ENCODE data around the gene ST8SIA2.

ST8SIA2 gene

DNA sequence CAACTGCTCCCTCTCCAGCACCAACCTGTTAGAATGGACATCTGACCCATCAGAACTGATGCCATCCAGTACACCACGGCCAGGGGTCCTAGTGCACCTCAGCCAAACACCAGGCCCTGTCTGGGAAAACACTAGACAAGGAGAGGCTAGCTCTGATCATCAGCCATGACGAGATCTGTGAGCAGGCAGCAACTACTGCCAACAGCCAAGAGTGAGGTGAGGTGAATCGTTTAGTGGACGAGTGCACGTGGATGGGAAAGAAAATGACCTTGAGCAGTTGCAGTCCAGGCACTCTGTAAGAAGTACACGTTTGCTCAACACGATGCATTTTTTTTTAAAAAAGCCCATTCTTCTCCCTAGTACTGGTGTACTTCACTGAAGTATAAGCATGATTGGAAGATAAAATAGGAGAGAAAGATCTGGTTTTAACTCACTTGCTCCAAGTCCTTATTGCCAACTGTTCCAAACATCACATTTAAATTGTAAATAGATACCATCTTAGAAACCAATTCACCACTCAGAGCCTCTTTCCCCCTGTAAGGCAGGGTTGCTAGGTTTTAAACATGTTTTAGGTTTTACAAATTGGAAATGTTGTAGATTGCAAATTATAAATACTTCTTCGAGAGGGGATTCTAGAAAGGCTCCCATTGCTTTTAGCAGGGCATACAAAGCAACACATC is 5.7 kb downstream of the ST8SIA2 start (continued):
- no peak for TF ChIP-seq ZNF341 (tag by site-specific recombination; IDR thresholded peaks at IDR 0.05; ENCODE audit: low read depth)
- TF ChIP-seq GLI2 (tag by site-specific recombination; IDR thresholded peaks at IDR 0.05; ENCODE audit: borderline replicate concordance, low read depth), result no peak

DNA sequence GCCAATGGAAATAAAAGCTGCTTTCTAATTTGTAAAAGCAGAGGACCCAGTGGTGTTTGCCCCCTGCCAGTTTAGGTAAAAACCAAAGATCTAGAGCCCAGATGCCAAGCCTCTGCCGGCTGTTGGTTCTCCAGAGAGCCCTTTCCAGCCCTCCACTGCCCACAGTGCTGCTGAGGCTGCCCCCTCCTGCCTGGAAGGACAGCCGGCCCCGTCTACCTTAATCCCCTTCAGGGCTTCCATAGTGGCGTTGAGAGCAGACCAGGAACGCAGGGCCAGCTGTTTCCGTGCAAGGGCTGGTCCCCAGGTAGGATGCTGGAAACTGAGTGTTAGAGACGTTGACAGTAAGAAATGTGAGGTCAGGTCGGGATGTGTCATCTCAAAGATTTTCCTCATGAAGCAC is 6.9 kb downstream of the ST8SIA2 start:
- CTCF ChIA-PET, result no interaction called here
- H3K27ac ChIP-seq (ENCODE audit: extremely low read depth, low read depth, low read length), result no peak overlapping the region
- POLR2A ChIA-PET, result no interaction called here
- H3K4me1 ChIP-seq (ENCODE audit: control insufficient read depth, insufficient read depth, low read length), result no peaks in the 10 kb centered on the region
- no peak overlapping the region for H3K4me3 ChIP-seq (ENCODE audit: low read depth, low read length)
- no peaks in the 10 kb centered on the region for H3K9me3 ChIP-seq (ENCODE audit: control insufficient read depth, insufficient read depth, low read depth, low read length)
- H3K36me3 ChIP-seq (ENCODE audit: control insufficient read depth in 2 of 2, insufficient read depth in 1 of 2, low read length in 2 of 2), result no peaks in the 10 kb centered on the region
- TF ChIP-seq BCL11A (tag by site-specific recombination; IDR thresholded peaks at IDR 0.05; ENCODE audit: low read depth) (no peak), ZBTB10 (tag by site-specific recombination; IDR thresholded peaks at IDR 0.05) (no peak), ZNF530 (tag by site-specific recombination; IDR thresholded peaks at IDR 0.05; ENCODE audit: low read depth) (no peak), ZNF423 (tag by site-specific recombination; IDR thresholded peaks at IDR 0.05) (no peak), ZNF155 (tag by site-specific recombination; IDR thresholded peaks at IDR 0.05) (no peak), SALL2 (tag by site-specific recombination; IDR thresholded peaks at IDR 0.05; ENCODE audit: borderline replicate concordance) (no peak), ZNF830 (tag by site-specific recombination; IDR thresholded peaks at IDR 0.05; ENCODE audit: low read depth) (no peak), ZBTB11 (tag by site-specific recombination; conservative IDR thresholded peaks at IDR 0.05; ENCODE audit: low read depth) (no peak), HOXD13 (CRISPR knock-in tag; IDR thresholded peaks at IDR 0.05; ENCODE audit: borderline replicate concordance) (no peak), ZNF16 (tag by site-specific recombination; IDR thresholded peaks at IDR 0.05; ENCODE audit: low read depth) (no peak), ZNF514 (tag by site-specific recombination; IDR thresholded peaks at IDR 0.05) (no peak), ZNF404 (tag by site-specific recombination; IDR thresholded peaks at IDR 0.05) (no peak), ZSCAN30 (tag by site-specific recombination; IDR thresholded peaks at IDR 0.05) (no peak), ZNF48 (tag by site-specific recombination; IDR thresholded peaks at IDR 0.05) (no peak)
- TF ChIP-seq, protein P1, sequence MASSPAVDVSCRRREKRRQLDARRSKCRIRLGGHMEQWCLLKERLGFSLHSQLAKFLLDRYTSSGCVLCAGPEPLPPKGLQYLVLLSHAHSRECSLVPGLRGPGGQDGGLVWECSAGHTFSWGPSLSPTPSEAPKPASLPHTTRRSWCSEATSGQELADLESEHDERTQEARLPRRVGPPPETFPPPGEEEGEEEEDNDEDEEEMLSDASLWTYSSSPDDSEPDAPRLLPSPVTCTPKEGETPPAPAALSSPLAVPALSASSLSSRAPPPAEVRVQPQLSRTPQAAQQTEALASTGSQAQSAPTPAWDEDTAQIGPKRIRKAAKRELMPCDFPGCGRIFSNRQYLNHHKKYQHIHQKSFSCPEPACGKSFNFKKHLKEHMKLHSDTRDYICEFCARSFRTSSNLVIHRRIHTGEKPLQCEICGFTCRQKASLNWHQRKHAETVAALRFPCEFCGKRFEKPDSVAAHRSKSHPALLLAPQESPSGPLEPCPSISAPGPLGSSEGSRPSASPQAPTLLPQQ (tag by site-specific recombination; IDR thresholded peaks at IDR 0.05), result no peak
- TF ChIP-seq, protein P2, sequence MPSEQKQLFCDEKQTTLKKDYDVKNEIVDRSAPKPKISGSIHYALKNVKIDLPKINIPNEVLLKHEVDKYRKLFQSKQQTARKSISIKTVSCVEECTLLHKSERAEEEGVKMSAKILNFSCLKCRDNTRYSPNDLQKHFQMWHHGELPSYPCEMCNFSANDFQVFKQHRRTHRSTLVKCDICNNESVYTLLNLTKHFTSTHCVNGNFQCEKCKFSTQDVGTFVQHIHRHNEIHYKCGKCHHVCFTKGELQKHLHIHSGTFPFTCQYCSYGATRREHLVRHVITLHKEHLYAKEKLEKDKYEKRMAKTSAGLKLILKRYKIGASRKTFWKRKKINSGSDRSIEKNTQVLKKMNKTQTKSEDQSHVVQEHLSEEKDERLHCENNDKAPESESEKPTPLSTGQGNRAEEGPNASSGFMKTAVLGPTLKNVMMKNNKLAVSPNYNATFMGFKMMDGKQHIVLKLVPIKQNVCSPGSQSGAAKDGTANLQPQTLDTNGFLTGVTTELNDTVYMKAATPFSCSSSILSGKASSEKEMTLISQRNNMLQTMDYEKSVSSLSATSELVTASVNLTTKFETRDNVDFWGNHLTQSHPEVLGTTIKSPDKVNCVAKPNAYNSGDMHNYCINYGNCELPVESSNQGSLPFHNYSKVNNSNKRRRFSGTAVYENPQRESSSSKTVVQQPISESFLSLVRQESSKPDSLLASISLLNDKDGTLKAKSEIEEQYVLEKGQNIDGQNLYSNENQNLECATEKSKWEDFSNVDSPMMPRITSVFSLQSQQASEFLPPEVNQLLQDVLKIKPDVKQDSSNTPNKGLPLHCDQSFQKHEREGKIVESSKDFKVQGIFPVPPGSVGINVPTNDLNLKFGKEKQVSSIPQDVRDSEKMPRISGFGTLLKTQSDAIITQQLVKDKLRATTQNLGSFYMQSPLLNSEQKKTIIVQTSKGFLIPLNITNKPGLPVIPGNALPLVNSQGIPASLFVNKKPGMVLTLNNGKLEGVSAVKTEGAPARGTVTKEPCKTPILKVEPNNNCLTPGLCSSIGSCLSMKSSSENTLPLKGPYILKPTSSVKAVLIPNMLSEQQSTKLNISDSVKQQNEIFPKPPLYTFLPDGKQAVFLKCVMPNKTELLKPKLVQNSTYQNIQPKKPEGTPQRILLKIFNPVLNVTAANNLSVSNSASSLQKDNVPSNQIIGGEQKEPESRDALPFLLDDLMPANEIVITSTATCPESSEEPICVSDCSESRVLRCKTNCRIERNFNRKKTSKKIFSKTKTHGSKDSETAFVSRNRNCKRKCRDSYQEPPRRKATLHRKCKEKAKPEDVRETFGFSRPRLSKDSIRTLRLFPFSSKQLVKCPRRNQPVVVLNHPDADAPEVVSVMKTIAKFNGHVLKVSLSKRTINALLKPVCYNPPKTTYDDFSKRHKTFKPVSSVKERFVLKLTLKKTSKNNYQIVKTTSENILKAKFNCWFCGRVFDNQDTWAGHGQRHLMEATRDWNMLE (tag by site-specific recombination; conservative IDR thresholded peaks at IDR 0.05; ENCODE audit: low read depth), result no peak
- TF ChIP-seq, protein P3, sequence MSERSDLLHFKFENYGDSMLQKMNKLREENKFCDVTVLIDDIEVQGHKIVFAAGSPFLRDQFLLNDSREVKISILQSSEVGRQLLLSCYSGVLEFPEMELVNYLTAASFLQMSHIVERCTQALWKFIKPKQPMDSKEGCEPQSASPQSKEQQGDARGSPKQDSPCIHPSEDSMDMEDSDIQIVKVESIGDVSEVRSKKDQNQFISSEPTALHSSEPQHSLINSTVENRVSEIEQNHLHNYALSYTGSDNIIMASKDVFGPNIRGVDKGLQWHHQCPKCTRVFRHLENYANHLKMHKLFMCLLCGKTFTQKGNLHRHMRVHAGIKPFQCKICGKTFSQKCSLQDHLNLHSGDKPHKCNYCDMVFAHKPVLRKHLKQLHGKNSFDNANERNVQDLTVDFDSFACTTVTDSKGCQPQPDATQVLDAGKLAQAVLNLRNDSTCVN (tag by site-specific recombination; optimal IDR thresholded peaks at IDR 0.05), result no peak
- TF ChIP-seq, protein P4, sequence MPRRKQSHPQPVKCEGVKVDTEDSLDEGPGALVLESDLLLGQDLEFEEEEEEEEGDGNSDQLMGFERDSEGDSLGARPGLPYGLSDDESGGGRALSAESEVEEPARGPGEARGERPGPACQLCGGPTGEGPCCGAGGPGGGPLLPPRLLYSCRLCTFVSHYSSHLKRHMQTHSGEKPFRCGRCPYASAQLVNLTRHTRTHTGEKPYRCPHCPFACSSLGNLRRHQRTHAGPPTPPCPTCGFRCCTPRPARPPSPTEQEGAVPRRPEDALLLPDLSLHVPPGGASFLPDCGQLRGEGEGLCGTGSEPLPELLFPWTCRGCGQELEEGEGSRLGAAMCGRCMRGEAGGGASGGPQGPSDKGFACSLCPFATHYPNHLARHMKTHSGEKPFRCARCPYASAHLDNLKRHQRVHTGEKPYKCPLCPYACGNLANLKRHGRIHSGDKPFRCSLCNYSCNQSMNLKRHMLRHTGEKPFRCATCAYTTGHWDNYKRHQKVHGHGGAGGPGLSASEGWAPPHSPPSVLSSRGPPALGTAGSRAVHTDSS (tag by site-specific recombination; IDR thresholded peaks at IDR 0.05), result no peak
